SK-N-SH treated with all-trans-retinoic acid at 6 μM for 48 hours (cell line): ENCODE results near the gene CLTB.

Experiments used
- ATAC-seq: fragments of 200-7000 bp; cut with Tn5 transposase; 3 replicates; pipeline ENCODE4 v1.9.1; 2020; ENCODE audit warnings: mild to moderate bottlenecking, moderate library complexity
- ARNTL ChIP-seq: fragments of 450-650 bp; formaldehyde crosslinking; IDR thresholded peaks from 2 replicates; pipeline ENCODE4 v1.5.0; 2020; ENCODE audit warnings: low read depth, mild to moderate bottlenecking, moderate library complexity, borderline replicate concordance
- BACH2 ChIP-seq: fragments of 250-450 bp; sonication (Bioruptor Pico); IDR thresholded peaks from 2 replicates; pipeline ENCODE4 v1.9.0; 2021; ENCODE audit warnings: mild to moderate bottlenecking, borderline replicate concordance
- CSDC2 ChIP-seq: fragments of 250-450 bp; sonication (Bioruptor Pico); IDR thresholded peaks from 2 replicates; pipeline ENCODE4 v1.5.0; 2020; ENCODE audit warnings: mild to moderate bottlenecking, moderate library complexity
- ESRRG ChIP-seq: fragments of 250-450 bp; sonication (Bioruptor Pico); IDR thresholded peaks from 2 replicates; pipeline ENCODE4 v1.6.1; 2021; ENCODE audit warnings: mild to moderate bottlenecking
- GLIS3 ChIP-seq: fragments of 250-450 bp; sonication (Bioruptor Pico); IDR thresholded peaks from 2 replicates; pipeline ENCODE4 v1.5.0; 2020; ENCODE audit warnings: mild to moderate bottlenecking, moderate library complexity
- ISL1 ChIP-seq: fragments of 250-450 bp; sonication (Bioruptor Pico); IDR thresholded peaks from 2 replicates; pipeline ENCODE4 v2.1.2; 2022; ENCODE audit warnings: mild to moderate bottlenecking, moderate library complexity
- PPARA ChIP-seq: fragments of 250-450 bp; sonication (Bioruptor Pico); IDR thresholded peaks from 2 replicates; pipeline ENCODE4 v1.5.0; 2020; ENCODE audit warnings: mild to moderate bottlenecking, borderline replicate concordance
- RARB ChIP-seq: fragments of 250-450 bp; sonication (Bioruptor Pico); IDR thresholded peaks from 2 replicates; pipeline ENCODE4 v1.8.0; 2021; ENCODE audit warnings: mild to moderate bottlenecking, moderate library complexity
- SNAI2 ChIP-seq: fragments of 250-450 bp; sonication (Bioruptor Pico); IDR thresholded peaks from 2 replicates; pipeline ENCODE4 v1.5.0; 2020; ENCODE audit warnings: mild to moderate bottlenecking, moderate library complexity
- TCF4 ChIP-seq: fragments of 250-450 bp; sonication (Bioruptor Pico); IDR thresholded peaks from 2 replicates; pipeline ENCODE4 v1.8.0; 2021; ENCODE audit warnings: mild to moderate bottlenecking, moderate library complexity, borderline replicate concordance
- ZC3H10 ChIP-seq: fragments of 250-450 bp; sonication (Bioruptor Pico); IDR thresholded peaks from 2 replicates; pipeline ENCODE4 v1.5.1; 2021; ENCODE audit warnings: mild to moderate bottlenecking, moderate library complexity
- ZFP3 ChIP-seq: fragments of 250-450 bp; sonication (Bioruptor Pico); IDR thresholded peaks from 2 replicates; pipeline ENCODE4 v1.5.0; 2020; ENCODE audit warnings: mild to moderate bottlenecking, moderate library complexity
- ZFP30 ChIP-seq: fragments of 450-650 bp; formaldehyde crosslinking; IDR thresholded peaks from 2 replicates; pipeline ENCODE4 v1.5.0; 2022; ENCODE audit warnings: mild to moderate bottlenecking, moderate library complexity
- ZNF565 ChIP-seq: fragments of 450-650 bp; formaldehyde crosslinking; conservative IDR thresholded peaks from 2 replicates; pipeline ENCODE4 v1.5.0; 2020; ENCODE audit warnings: low read depth, mild to moderate bottlenecking, moderate library complexity
- ZNF70 ChIP-seq: fragments of 450-650 bp; formaldehyde crosslinking; IDR thresholded peaks from 2 replicates; pipeline ENCODE4 v1.5.0; 2020; ENCODE audit warnings: mild to moderate bottlenecking, moderate library complexity
- ZNF8 ChIP-seq: fragments of 450-650 bp; formaldehyde crosslinking; IDR thresholded peaks from 2 replicates; pipeline ENCODE4 v1.5.0; 2020; ENCODE audit warnings: mild to moderate bottlenecking, moderate library complexity
- TF ChIP-seq, protein P1 (sequence below): fragments of 250-450 bp; sonication (Bioruptor Pico); IDR thresholded peaks from 2 replicates; pipeline ENCODE4 v1.5.1; 2021; ENCODE audit warnings: mild to moderate bottlenecking, moderate library complexity
- TF ChIP-seq, protein P2 (sequence below): fragments of 250-450 bp; sonication (Bioruptor Pico); IDR thresholded peaks from 2 replicates; pipeline ENCODE4 v1.5.0; 2020; ENCODE audit warnings: mild to moderate bottlenecking, moderate library complexity
- TF ChIP-seq, protein P3 (sequence below): fragments of 250-450 bp; sonication (Bioruptor Pico); IDR thresholded peaks from 2 replicates; pipeline ENCODE4 v1.5.1; 2020; ENCODE audit warnings: low read depth, mild to moderate bottlenecking, moderate library complexity
- TF ChIP-seq, protein P4 (sequence below): fragments of 250-450 bp; sonication (Bioruptor Pico); IDR thresholded peaks from 2 replicates; pipeline ENCODE4 v1.8.0; 2020; ENCODE audit warnings: mild to moderate bottlenecking, moderate library complexity, borderline replicate concordance
- TF ChIP-seq, protein P5 (sequence below): fragments of 250-450 bp; sonication (Bioruptor Pico); IDR thresholded peaks from 2 replicates; pipeline ENCODE4 v1.8.0; 2021; ENCODE audit warnings: low read depth, mild to moderate bottlenecking, moderate library complexity, borderline replicate concordance

The CLTB gene

DNA sequence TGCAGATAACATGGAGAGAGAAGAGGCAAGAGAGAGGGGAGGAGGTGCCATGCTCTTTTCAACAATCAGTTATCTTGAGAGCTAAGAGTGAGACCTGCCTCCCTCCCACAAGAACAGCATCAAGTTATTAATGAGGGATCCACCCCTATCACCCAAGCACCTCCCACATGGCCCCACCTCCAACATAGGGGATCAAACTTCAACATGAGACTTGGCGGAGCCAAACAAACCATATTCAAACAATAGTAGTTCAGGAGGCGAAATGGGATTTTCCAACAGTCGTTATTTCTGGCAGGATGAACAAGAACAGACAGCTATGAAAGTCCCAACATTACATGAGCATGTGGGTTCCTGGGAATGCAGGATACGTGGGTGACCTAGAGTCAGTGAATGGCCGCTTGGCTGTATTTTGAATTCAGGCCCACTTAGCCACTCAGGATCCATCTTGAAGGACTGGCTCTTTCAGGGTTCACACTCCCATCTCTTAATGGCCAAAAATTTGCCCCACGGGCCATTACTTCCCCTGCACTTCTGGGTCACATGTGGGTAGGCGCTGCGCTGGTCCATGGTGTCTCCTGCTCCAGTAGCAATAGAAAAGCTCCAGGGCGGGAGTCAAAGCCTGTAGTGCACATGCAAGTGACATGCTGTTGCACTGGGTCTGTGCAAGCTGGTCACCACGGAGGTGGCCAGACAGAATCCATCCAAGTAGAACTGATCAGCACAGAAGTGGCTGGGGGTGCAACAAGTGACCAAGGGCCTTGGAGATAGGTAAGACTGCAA, 24.8 kb upstream of the CLTB start:
- ATAC-seq, result no peak
- TF ChIP-seq ZFP30 (no peak), ZNF565 (CRISPR knock-in tag) (no peak), BACH2 (CRISPR knock-in tag) (no peak), PPARA (CRISPR knock-in tag) (no peak), ZNF70 (CRISPR knock-in tag) (no peak), ISL1 (CRISPR knock-in tag) (no peak), ARNTL (CRISPR knock-in tag) (no peak), ZFP3 (no peak), RARB (no peak), SNAI2 (CRISPR knock-in tag) (no peak), GLIS3 (CRISPR knock-in tag) (no peak), CSDC2 (CRISPR knock-in tag) (no peak), ESRRG (no peak), ZC3H10 (CRISPR knock-in tag) (no peak), ZNF8 (CRISPR knock-in tag) (no peak), TCF4 (no peak)
- TF ChIP-seq, protein P1, sequence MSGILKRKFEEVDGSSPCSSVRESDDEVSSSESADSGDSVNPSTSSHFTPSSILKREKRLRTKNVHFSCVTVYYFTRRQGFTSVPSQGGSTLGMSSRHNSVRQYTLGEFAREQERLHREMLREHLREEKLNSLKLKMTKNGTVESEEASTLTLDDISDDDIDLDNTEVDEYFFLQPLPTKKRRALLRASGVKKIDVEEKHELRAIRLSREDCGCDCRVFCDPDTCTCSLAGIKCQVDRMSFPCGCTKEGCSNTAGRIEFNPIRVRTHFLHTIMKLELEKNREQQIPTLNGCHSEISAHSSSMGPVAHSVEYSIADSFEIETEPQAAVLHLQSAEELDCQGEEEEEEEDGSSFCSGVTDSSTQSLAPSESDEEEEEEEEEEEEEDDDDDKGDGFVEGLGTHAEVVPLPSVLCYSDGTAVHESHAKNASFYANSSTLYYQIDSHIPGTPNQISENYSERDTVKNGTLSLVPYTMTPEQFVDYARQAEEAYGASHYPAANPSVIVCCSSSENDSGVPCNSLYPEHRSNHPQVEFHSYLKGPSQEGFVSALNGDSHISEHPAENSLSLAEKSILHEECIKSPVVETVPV (CRISPR knock-in tag), result no peak
- TF ChIP-seq, protein P2, sequence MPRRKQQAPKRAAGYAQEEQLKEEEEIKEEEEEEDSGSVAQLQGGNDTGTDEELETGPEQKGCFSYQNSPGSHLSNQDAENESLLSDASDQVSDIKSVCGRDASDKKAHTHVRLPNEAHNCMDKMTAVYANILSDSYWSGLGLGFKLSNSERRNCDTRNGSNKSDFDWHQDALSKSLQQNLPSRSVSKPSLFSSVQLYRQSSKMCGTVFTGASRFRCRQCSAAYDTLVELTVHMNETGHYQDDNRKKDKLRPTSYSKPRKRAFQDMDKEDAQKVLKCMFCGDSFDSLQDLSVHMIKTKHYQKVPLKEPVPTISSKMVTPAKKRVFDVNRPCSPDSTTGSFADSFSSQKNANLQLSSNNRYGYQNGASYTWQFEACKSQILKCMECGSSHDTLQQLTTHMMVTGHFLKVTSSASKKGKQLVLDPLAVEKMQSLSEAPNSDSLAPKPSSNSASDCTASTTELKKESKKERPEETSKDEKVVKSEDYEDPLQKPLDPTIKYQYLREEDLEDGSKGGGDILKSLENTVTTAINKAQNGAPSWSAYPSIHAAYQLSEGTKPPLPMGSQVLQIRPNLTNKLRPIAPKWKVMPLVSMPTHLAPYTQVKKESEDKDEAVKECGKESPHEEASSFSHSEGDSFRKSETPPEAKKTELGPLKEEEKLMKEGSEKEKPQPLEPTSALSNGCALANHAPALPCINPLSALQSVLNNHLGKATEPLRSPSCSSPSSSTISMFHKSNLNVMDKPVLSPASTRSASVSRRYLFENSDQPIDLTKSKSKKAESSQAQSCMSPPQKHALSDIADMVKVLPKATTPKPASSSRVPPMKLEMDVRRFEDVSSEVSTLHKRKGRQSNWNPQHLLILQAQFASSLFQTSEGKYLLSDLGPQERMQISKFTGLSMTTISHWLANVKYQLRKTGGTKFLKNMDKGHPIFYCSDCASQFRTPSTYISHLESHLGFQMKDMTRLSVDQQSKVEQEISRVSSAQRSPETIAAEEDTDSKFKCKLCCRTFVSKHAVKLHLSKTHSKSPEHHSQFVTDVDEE (CRISPR knock-in tag), result no peak
- TF ChIP-seq, protein P3, sequence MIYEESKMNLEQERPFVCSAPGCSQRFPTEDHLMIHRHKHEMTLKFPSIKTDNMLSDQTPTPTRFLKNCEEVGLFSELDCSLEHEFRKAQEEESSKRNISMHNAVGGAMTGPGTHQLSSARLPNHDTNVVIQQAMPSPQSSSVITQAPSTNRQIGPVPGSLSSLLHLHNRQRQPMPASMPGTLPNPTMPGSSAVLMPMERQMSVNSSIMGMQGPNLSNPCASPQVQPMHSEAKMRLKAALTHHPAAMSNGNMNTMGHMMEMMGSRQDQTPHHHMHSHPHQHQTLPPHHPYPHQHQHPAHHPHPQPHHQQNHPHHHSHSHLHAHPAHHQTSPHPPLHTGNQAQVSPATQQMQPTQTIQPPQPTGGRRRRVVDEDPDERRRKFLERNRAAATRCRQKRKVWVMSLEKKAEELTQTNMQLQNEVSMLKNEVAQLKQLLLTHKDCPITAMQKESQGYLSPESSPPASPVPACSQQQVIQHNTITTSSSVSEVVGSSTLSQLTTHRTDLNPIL (CRISPR knock-in tag), result no peak

DNA sequence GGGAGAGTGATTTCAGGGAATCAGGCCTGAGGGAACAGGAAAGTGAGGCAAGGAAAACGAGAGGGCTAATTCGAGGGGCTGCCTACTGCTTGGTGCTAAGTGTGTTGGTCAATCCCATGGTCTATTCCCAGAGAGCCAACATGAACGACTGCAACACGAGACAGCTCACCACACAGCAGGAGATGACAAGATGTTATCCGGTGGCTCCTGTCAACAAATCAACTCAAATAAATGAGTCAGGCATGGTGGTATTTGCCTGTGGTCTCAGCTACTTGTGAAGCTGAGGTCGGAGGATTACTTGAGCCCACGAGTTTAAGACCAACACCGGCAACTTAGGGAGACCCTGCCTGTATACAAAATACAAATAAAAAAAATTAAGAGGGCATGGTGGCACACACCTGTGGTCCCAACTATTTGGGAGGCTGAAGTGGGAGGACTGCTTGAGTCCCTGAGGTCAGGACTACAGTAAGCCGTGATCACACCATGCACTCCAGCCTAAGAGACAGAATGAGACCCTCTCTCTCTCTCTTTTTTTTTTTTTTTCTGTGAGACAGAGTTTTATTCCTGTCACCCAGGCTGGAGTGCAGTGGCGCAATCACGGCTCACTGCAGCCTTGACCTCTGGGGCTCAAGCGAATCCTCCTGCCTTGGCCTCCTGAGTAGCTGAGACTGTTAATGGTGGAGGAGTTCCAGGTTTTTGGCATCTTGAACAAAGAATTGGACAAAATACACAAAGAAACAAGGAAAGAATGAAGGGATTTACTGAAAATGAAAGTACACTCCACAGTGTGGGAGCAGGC, 22.8 kb upstream of the CLTB start:
- TF ChIP-seq RARB (no peak), ISL1 (CRISPR knock-in tag) (no peak), PPARA (CRISPR knock-in tag) (no peak), ZFP3 (no peak), ZNF8 (CRISPR knock-in tag) (no peak), ESRRG (no peak), ZNF70 (CRISPR knock-in tag) (no peak), SNAI2 (CRISPR knock-in tag) (no peak), ARNTL (CRISPR knock-in tag) (no peak), GLIS3 (CRISPR knock-in tag) (no peak), ZC3H10 (CRISPR knock-in tag) (no peak)
- TF ChIP-seq, protein P4, sequence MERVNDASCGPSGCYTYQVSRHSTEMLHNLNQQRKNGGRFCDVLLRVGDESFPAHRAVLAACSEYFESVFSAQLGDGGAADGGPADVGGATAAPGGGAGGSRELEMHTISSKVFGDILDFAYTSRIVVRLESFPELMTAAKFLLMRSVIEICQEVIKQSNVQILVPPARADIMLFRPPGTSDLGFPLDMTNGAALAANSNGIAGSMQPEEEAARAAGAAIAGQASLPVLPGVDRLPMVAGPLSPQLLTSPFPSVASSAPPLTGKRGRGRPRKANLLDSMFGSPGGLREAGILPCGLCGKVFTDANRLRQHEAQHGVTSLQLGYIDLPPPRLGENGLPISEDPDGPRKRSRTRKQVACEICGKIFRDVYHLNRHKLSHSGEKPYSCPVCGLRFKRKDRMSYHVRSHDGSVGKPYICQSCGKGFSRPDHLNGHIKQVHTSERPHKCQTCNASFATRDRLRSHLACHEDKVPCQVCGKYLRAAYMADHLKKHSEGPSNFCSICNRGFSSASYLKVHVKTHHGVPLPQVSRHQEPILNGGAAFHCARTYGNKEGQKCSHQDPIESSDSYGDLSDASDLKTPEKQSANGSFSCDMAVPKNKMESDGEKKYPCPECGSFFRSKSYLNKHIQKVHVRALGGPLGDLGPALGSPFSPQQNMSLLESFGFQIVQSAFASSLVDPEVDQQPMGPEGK (CRISPR knock-in tag), result no peak
- TF ChIP-seq, protein P5, sequence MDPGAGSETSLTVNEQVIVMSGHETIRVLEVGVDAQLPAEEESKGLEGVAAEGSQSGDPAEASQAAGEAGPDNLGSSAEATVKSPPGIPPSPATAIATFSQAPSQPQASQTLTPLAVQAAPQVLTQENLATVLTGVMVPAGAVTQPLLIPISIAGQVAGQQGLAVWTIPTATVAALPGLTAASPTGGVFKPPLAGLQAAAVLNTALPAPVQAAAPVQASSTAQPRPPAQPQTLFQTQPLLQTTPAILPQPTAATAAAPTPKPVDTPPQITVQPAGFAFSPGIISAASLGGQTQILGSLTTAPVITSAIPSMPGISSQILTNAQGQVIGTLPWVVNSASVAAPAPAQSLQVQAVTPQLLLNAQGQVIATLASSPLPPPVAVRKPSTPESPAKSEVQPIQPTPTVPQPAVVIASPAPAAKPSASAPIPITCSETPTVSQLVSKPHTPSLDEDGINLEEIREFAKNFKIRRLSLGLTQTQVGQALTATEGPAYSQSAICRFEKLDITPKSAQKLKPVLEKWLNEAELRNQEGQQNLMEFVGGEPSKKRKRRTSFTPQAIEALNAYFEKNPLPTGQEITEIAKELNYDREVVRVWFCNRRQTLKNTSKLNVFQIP, result no peak
- peak; percentile 58 for ATAC-seq
